Measurements from ENCODE around the gene CRTC3.
"Not testable (repeated sequence)": the region's sequence is repeated elsewhere in the genome, so short reads cannot be mapped to it uniquely, and the experiment has no call there.

Gene CRTC3

GRCh38 chr15:90654233-90655136, 124.8 kb downstream of the CRTC3 start:
- DNase-seq: no peak

DNA sequence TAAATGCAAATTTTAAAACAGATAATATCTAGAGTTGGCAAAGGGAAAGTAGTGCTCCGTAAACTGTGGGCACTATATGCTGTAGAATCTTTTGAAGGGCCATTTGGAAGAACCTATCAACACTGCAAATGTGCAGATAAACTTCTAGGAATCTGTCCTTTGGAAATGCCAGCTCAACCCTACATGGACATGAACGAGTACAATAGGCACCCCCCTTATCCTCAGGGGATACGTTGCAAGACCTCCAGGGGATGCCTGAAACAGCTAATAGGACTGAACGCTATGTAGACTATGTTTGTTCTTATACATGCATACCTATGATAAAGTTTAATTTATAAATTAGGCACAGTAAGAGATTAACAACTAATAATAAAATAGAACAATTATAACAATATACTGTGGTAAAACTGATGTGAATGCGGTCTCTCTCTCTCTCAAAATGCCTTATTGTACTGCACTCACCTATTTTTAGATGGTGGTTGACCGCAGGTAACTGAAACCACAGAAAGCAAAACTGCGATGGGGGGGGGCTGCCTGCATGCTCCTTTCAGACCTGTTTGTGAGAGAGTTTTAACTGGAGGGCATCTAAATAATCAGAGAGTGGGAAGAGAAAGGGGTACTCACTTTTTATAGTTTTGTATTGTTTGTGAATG, 127.9 kb downstream of the CRTC3 start:
- DNase-seq: not testable (repeated sequence)

DNA sequence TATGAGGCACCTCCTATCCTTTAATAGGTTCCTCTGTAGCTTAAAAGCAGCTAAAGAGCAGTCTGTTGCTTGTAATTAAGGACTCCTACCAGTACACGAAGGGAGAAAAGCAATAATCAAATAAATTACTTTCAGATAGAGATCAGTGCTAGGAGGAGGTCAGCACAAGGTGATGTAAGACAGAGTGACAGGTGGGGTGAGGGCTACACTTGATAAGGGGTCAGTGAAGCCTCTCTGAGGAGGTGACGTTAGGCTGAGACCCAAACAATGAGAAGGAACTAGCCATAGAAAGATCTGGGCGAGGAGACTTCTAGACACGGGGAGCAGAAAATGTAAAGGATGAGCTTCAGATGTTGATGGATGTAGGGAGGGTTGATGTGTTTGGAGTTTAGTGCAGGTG, 129.8 kb downstream of the CRTC3 start:
- DNase-seq: no peak

GRCh38 chr15:90660195-90660998, 130.7 kb downstream of the CRTC3 start:
- peak; percentile 8 for DNase-seq

DNA sequence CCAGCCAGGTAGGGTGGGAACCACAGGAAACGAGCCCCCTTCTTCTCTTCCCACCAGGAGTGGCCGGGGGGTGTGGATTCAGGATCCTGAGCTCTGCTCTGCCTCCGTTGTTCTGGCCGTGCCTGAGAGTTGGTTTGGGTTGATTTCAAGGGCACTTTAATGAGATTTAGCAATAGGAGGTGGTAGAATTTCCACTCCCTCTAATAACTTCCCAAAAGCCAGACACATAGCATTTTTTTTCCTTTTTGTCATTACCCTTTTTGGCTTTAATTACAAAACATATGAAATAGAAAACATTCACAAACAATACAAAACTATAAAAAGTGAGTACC, 131.2 kb downstream of the CRTC3 start:
- DNase-seq: not testable (repeated sequence)

GRCh38 chr15:90664081-90664461, 134.3 kb downstream of the CRTC3 start:
- DNase-seq: not testable (repeated sequence)

- no peak for DNase-seq
These were observed 135.0 kb downstream of the CRTC3 start for GRCh38 chr15:90664650-90665287.

DNA sequence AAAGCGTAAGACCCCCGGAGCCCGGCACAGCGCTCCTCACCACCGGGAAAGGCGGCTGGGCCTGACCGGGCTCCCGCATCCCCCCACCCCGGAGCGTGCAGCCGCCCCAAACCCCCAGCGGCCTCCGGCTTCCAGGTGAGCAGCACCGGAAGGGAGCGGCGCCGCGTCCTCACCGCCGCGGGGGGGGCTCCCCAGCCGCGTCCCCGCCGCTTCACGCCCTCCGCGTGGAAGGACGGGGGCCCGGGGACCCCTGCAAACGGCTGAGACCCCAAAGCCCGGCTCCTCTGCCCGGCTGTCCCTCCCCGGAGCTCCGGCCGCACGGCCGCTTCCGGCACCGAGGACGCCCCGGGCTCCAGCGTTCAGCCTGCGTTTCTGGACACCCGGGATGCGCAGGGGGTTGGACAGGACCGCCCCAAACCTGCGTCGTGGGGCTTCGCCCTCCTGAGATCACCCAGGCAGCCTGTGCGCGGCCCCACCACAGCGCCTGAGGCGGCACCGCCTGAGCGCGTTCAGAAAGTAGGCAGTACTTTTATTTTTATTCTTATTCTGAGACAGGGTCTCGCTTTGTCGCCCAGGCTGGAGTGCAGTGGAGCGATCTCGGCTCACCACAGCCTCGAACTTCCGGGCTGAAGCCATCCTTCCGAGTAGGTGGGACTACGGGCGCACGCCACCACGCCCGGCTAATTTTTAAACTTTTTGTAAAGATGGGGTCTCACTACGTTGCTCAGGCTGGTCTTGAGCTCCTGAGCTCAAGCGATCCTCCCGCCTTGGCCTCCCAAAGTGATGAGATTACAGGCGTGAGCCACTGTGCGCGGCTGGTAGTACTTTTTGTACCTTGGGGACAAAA, 135.8 kb downstream of the CRTC3 start:
- DNase-seq: no peak

DNA sequence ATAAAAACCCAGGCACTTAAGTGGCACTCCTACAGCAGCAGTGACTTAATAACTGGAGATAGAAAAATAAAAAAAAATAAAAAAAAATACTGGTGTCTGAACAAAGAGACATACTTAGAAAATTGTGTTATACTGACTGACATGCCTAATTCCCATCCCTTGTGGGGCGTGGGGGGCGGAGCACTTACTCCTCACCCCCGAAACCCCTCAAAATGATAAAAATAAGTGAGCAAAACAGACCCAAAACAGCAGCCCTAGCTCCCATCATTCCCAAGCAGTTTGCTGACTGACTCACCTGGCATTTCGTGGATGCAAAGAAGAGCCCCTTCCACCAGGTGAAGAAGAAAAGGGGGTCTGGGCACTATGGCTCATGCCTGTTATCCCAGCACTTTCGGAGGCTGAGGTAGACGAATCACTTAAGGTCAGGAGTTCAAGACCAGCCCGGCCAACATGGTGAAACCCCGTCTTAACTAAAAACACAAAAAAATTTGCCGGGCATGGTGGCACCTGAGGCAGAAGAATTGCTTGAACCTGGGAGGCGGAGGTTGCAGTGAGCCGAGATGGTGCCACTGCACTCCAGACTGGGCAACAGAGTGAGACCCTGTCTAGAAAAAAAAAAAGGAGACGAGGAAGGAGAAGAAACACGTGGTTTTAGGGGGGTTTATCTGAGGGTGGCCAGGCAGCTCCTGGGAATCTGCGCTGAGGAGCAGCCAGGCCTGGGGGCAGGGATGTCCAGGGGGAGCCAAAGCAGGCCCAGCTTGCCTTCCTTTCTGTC, 136.6 kb downstream of the CRTC3 start:
- no peak for DNase-seq

- DNase-seq: no peak
These were observed 137.5 kb downstream of the CRTC3 start for GRCh38 chr15:90667073-90667754.

- not testable (repeated sequence) for DNase-seq
These were observed 138.1 kb downstream of the CRTC3 start for GRCh38 chr15:90667755-90668345.

GRCh38 chr15:90670631-90671030, 140.9 kb downstream of the CRTC3 start:
- not testable (repeated sequence) for DNase-seq

DNA sequence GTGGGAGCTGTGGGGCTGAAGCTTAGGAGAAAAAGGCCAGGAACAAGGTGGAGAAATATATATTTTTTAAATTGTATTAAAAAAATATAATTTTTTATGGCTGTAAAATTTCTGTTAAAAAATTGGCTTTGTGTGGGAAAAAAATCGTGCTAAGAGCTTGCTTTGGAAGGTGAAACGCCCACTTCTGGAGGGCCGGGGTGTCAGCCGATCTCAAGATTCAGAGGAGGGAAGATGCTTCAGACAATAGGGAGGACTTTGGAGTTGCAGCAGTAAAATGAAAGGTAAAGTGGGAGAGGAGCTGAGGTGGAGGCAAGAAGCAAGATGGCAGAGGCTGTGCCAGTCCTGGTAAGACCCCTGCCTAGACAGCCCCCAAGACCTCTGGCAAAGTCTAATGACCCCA, 141.5 kb downstream of the CRTC3 start:
- no peak for DNase-seq

GRCh38 chr15:90673357-90673756, 143.6 kb downstream of the CRTC3 start:
- not testable (repeated sequence) for DNase-seq

DNA sequence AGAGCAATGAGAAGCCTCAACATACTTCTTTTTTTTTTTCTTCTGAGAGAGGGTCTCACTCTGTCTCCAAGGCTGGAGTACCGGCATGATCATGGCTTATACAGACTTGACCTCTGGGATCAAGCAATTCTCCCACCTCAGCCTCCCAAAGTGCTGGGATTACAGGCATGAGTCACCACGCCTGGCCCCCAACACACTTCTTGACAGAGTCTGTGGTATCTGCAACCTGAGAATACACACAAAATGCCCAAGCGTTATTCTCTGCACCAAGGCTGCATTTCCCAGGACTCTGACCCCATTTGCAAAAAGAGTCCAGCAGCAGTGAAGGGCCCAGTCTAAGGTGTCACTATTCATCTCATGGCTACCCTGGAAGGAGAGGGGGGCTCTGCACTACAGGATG, 144.8 kb downstream of the CRTC3 start:
- no peak for DNase-seq

- no peak for DNase-seq
These were observed 145.7 kb downstream of the CRTC3 start for GRCh38 chr15:90675464-90675863.

- DNase-seq: no peak
These were observed 148.4 kb downstream of the CRTC3 start for GRCh38 chr15:90677807-90678790.

DNA sequence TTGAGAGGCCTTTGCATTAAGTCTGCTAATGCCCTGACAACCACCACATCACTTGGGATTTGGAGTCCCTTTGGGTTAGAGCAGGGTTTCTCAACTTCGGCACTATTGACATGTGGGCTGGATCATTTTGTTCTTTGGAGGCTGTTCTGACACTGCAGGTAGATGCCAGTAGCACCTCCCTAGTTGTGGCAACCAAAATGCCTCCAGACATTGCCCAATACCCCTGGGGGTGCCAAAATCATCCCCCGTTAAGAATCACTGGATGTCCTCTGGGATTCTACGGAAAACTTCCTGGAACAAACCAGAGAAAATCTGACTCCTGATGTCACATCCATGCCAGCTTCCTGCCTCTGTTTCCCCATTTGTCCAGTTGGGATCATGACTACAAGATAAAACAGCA, 150.2 kb downstream of the CRTC3 start:
- no peak for DNase-seq

GRCh38 chr15:90680371-90680935, 150.7 kb downstream of the CRTC3 start:
- DNase-seq: no peak

Measured in NCI-H446 treated with DMSO at 0.1 percent for 48 hours (cell line).